ENCODE results near the gene STIM2.
"Not testable (repeated sequence)": the region's sequence is repeated elsewhere in the genome, so short reads cannot be mapped to it uniquely, and the experiment has no call there.

The STIM2 gene

DNA sequence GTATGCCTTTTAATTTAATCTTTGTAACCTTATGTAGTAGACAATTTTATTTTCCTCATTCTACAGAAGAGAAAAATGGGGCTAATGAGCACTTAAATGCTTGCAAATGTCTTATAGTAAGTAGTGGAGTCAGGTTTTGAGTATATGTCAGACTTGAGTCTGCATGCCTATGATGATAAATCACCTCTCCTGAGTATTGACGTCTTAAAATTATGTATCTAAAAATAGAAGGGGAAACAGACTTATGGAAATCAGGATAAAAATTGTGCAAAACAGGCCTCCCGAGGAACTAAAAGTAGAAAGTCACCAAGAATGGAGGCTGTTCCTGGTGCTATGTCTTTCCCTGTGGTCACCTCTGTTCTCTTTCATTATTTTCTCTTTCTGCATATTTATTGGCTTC is 92.7 kb downstream of the STIM2 start:
- no peak for DNase-seq (ENCODE audit: low read depth in 2 of 2)

- no peak for DNase-seq (ENCODE audit: low read depth in 2 of 2)
These were observed 93.3 kb downstream of the STIM2 start for GRCh38 chr4:26953770-26954423.

DNA sequence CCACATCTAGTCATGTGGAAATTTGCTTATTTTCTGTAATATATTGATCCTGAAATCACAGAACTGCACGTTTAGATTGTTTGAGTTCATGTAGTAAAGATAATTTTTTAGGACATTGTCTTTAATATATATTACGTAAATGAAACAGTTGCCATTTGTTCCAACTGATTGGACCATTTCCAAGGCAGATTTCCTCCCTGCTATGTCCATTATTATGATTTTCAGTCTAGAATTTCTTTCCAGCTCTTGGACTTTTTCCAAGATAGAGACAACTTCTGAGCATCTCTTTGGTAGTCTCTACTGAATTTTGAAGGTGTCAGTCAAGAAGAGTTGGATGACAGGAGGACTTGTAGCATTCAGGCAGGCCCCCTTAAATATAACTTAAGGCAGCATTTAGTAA is 94.6 kb downstream of the STIM2 start:
- no peak for DNase-seq (ENCODE audit: low read depth in 2 of 2)

DNA sequence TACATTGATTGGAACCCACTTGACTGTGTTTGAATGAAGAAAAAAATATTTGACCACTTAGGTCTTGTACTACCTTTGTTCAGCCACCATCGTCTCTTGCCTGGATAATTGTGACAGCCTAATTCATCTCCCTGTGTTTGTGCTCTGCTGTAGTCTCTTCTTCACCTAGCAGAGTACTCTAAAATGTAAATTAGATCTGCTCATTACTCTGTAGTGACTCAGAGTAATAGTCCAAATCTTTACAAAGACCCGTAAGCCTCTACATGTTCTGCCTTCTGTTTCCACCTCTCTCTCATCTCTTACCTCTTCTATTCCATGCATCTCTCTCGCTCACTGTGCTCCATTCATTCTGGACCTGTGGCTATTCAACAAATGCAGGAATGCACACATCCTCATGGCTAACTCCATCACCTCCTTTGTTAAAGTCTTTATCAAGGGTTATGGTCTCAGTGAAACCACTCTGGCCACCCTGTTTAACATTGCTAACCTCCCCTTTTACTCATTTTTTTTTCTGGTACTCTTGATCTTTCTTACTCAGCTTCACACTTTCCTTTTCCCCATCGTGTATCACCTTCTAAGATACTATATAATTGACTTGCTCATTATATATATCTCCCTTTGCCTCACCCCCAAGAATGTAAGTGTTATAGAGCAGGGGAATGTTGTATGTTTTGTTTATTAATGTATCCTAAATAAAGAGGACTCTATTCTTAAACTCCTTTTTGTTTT is 98.4 kb downstream of the STIM2 start:
- no peak for DNase-seq (ENCODE audit: low read depth in 2 of 2)

- no peak for DNase-seq (ENCODE audit: low read depth in 2 of 2)
These were observed 99.0 kb downstream of the STIM2 start for GRCh38 chr4:26959654-26960047.

DNA sequence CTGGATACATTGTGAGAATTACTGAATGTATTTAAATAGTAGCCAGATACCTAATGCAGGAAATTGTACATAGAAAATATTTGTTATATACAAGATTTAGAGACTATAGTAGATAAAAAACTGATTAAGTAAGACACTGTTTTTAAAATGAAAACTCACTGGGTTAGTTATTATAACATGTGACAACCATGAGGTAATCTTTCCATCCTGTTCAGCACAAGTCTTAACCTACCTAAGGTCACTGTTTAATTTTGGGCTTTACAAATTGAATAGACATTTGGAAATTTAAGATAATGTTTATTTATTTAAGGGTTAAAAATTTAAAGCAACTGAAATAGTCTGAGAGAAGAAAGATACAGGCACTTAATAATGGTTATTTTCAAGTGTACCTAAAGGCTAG is 102.1 kb downstream of the STIM2 start:
- no peak for DNase-seq (ENCODE audit: low read depth in 2 of 2)

DNA sequence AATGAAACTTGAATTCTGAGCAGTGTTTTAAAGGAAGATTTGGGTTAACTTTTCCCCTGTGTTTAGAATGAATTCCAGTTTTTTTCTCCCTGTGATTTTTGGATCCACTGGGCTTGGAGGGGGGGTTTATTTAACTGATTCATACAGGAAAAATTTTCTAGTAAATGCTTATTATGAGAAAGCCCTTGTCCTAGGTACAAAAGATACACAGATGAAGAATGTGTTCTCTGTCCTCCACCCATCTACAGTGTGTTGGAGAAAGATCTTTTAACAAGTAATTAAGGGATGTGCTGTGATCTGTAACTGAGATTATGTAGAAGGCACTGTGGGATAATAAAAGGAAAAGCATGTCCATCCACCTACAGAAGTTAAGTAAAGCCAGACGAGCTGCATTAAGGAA is 103.9 kb downstream of the STIM2 start:
- no peak for DNase-seq (ENCODE audit: low read depth in 2 of 2)

DNA sequence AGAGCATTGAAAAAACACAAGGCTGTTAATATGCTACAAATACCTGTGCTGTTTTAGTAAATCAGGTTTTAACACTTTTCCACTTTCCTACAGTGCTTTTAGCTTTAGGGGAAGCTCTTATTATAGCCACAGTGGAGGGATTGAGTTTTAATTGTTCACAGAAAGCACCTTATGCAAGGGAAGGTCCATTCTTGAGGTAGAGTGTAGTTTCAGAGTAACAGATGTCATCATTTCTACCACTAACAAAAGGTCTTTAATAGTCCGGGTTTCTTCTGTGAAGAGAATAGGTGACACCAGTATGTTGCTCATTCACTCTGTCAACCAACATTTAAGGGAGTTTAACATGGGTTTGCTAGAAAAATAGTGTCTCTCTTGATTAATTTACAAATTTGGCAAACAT is 104.4 kb downstream of the STIM2 start:
- DNase-seq (ENCODE audit: low read depth in 2 of 2): no peak

DNA sequence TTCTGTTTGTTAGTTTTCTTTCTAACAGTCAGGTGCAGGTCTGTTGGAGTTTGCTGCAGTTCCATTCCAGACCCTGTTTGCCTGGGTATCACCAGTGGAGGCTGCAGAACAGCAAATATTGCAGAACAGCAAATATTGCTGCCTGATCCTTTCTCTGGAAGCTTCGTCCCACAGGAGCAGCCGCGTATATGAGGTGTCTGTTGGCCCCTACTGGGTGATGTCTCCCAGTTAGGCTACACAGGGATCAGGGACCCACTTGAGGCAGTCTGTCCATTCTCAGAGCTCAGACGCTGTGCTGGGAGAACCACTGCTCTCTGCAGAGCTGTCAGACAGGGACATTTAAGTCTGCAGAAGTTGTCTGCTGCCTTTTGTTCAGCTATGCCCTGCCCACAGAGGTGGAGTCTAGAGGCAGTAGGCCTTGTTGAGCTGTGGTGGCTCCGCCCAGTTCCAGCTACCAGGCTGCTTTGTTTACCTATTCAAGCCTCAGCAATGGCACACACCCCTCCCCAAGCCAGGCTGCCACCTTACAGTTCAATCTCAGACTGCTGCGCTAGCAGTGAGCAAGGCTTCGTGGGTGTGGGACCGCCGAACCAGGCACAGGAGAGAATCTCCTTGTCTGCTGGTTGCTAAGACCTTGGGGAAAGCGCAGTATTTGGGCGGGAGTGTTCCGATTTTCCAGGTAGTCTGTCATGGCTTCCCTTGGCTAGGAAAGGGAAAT is 115.0 kb downstream of the STIM2 start:
- not testable (repeated sequence) for DNase-seq (ENCODE audit: low read depth in 2 of 2)

GRCh38 chr4:26978387-26979053 is 117.9 kb downstream of the STIM2 start:
- no peak for DNase-seq (ENCODE audit: low read depth in 2 of 2)

- no peak for DNase-seq (ENCODE audit: low read depth in 2 of 2)
These were observed 124.3 kb downstream of the STIM2 start for GRCh38 chr4:26984896-26985295.

GRCh38 chr4:26985873-26986272 is 125.2 kb downstream of the STIM2 start:
- DNase-seq (ENCODE audit: low read depth in 2 of 2): peak in 1 of 2 donors; percentile 18

DNA sequence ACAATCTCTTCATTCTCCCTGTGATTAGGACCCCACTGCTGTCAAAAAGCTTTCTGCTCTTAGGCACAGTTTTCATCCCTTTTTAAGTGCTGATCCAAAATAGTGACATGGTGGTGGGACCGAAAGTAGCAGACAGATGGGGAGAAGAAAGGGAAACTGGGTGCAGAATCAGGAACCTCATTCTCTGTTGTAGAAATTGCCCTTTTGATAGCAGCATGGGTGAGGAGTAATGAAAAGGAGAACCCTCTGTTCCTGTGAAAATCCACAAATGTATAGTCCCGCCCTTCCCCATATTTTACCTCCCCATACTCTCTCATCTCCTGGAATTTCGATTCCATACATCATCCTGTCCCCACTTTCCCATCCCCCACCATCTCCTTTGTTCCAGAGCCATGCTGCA is 126.5 kb downstream of the STIM2 start:
- no peak for DNase-seq (ENCODE audit: low read depth in 2 of 2)

DNA sequence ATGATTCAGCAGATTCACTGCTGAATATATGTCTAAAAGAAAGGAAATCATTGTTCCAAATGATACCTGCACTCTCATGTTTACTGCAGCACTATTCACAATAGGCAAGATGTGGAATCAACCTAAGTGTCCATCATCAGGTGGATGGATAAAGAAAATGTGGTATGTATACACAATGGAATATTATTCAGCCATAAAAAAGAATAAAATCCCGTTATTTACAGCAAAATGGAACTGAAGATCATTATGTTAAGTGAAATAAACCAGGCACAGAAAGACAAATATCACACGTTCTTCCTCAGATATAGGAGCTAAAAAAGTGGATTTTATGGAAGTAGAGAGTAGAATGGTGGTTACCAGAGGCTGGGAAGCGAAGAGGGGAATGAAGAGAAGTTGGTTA is 130.4 kb downstream of the STIM2 start:
- no peak for DNase-seq (ENCODE audit: low read depth in 2 of 2)

- no peak for DNase-seq (ENCODE audit: low read depth in 2 of 2)
These were observed 132.2 kb downstream of the STIM2 start for GRCh38 chr4:26992657-26993361.

DNA sequence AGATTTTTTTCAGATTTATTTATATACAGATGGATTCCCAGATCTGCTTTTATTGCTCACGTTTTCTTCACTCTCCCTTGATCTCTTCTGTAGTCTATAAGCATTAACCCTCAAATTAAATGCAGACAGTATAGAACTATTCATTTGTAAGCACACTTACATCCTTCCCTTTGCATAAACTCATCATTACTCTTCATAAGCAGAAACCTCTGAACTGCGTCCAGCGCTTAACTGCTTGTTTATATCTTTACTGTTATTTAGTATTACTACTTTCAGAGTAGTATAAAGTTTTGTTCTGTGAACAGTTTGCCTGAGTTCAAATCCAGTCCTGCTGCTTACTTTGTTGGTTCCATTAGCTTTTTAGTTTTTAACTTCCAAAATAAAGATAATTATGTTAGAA is 132.9 kb downstream of the STIM2 start:
- no peak for DNase-seq (ENCODE audit: low read depth in 2 of 2)

- no peak for DNase-seq (ENCODE audit: low read depth in 2 of 2)
These were observed 133.3 kb downstream of the STIM2 start for GRCh38 chr4:26993967-26994366.

GRCh38 chr4:26995316-26995715 is 134.7 kb downstream of the STIM2 start:
- DNase-seq (ENCODE audit: low read depth in 2 of 2): no peak

GRCh38 chr4:26996745-26997144 is 136.1 kb downstream of the STIM2 start:
- DNase-seq (ENCODE audit: low read depth in 2 of 2): no peak

GRCh38 chr4:26999689-27000088 is 139.0 kb downstream of the STIM2 start:
- DNase-seq (ENCODE audit: low read depth in 2 of 2): no peak

- DNase-seq (ENCODE audit: low read depth in 2 of 2): no peak
These were observed 139.5 kb downstream of the STIM2 start for GRCh38 chr4:27000122-27000521.

GRCh38 chr4:27000820-27001219 is 140.2 kb downstream of the STIM2 start:
- no peak for DNase-seq (ENCODE audit: low read depth in 2 of 2)

Data from stimulated activated CD8-positive, alpha-beta memory T cell treated with anti-CD3 and anti-CD28 coated beads, Interleukin-7, amount 100 ng/mL, for 4 hours (primary cell).